ENCODE data around the gene ARHGEF35. TPM values are rescaled to one million over a fixed set of nuclear protein-coding genes. Genes with fewer than 3 reads are reported as not detected.

Gene ARHGEF35
- total and polyA plus RNA-seq, 11 donors, result 0.27 to 4.2 (median 0.60) TPM; not detected in 2

- intact Hi-C loops (cut with DNase I), result loop anchor here in 1 of 10 donors (10.0 kb wide), 1 partner anchor 163 kb away; no protein-coding TSS in a partner anchor
- no peaks in the 10 kb centered on the region for H3K4me1 ChIP-seq
- no peak overlapping the region for H3K4me3 ChIP-seq
- no peaks in the 10 kb centered on the region for H3K36me3 ChIP-seq
- H3K27ac ChIP-seq, result no peak overlapping the region
- H3K27me3 ChIP-seq, result no peaks in the 10 kb centered on the region
- ATAC-seq (no peak), DNase-seq (no peak)
- TF ChIP-seq POLR2A (IDR thresholded peaks at IDR 0.05) (no peak), CTCF (IDR thresholded peaks at IDR 0.05) (no peak)
- H3K9me3 ChIP-seq, result no peaks in the 10 kb centered on the region
- 63 to 79% (median 69%) methylated on average over 1 of the region's 1 CpG for WGBS, 4 donors
These were observed 58.1 kb downstream of the ARHGEF35 start for GRCh38 chr7:144137501-144137900.

Other genes with a start within 250 kb of the ARHGEF35 start
- not detected for gene OR2F1, start 241.0 kb downstream of the ARHGEF35 start, total RNA-seq
- gene OR2F1, start 241.0 kb downstream of the ARHGEF35 start, polyA plus RNA-seq, result not detected
- gene OR6B1, start 195.5 kb downstream of the ARHGEF35 start, total RNA-seq, result not detected
- gene OR6B1, start 195.5 kb downstream of the ARHGEF35 start, polyA plus RNA-seq, result not detected
- not detected for gene OR2A5, start 146.9 kb downstream of the ARHGEF35 start, total RNA-seq
- not detected for gene OR2A5, start 146.9 kb downstream of the ARHGEF35 start, polyA plus RNA-seq
- not detected for gene OR2A25, start 126.0 kb downstream of the ARHGEF35 start, total RNA-seq
- gene OR2A25, start 126.0 kb downstream of the ARHGEF35 start, polyA plus RNA-seq, result not detected
- gene OR2A12, start 109.6 kb downstream of the ARHGEF35 start, total RNA-seq, result not detected
- not detected for gene OR2A12, start 109.6 kb downstream of the ARHGEF35 start, polyA plus RNA-seq
- gene OR2A2, start 86.2 kb downstream of the ARHGEF35 start, total RNA-seq, result not detected
- not detected for gene OR2A2, start 86.2 kb downstream of the ARHGEF35 start, polyA plus RNA-seq
- gene OR2A14, start 72.7 kb downstream of the ARHGEF35 start, total RNA-seq, result not detected
- not detected for gene OR2A14, start 72.7 kb downstream of the ARHGEF35 start, polyA plus RNA-seq
- gene CTAGE4, start 12.4 kb downstream of the ARHGEF35 start, total RNA-seq, result 1 to 10 TPM in 2 of 9 donors, under 1 TPM in 3, not detected in 4; 0.08 to 2.6 (median 0.25) TPM
- gene CTAGE4, start 12.4 kb downstream of the ARHGEF35 start, polyA plus RNA-seq, result under 1 TPM; 0.03 to 0.27 TPM
- gene OR2A42, start 43.8 kb upstream of the ARHGEF35 start, total RNA-seq, result not detected
- gene OR2A42, start 43.8 kb upstream of the ARHGEF35 start, polyA plus RNA-seq, result not detected
- 1 to 10 TPM in 1 of 9 donors, under 1 TPM in 7, not detected in 1; 0.23 to 4.4 (median 0.48) TPM for gene OR2A7, start 69.0 kb upstream of the ARHGEF35 start, total RNA-seq
- under 1 TPM; 0.19 TPM for gene OR2A7, start 69.0 kb upstream of the ARHGEF35 start, polyA plus RNA-seq
- gene CTAGE8, start 73.5 kb upstream of the ARHGEF35 start, total RNA-seq, result under 1 TPM in 2 of 9 donors, not detected in 7; 0.13 to 0.51 TPM
- gene CTAGE8, start 73.5 kb upstream of the ARHGEF35 start, polyA plus RNA-seq, result under 1 TPM in 1 of 2 donors, not detected in 1; 0.07 TPM
- gene OR2A1, start 116.6 kb upstream of the ARHGEF35 start, total RNA-seq, result under 1 TPM in 2 of 9 donors, not detected in 7; 0.12 to 0.25 TPM
- under 1 TPM; 0.04 to 0.11 TPM for gene OR2A1, start 116.6 kb upstream of the ARHGEF35 start, polyA plus RNA-seq
- 10 to 100 TPM in 1 of 9 donors, 1 to 10 TPM in 5, under 1 TPM in 3; 0.75 to 11.7 (median 1.4) TPM for gene ARHGEF5, start 159.6 kb upstream of the ARHGEF35 start, total RNA-seq
- gene ARHGEF5, start 159.6 kb upstream of the ARHGEF35 start, polyA plus RNA-seq, result under 1 TPM; 0.53 to 0.58 TPM
- gene NOBOX, start 207.9 kb upstream of the ARHGEF35 start, total RNA-seq, result not detected
- not detected for gene NOBOX, start 207.9 kb upstream of the ARHGEF35 start, polyA plus RNA-seq